Uterus (tissue), 4 donors: ENCODE measurements around the gene LILRB2. TPM values are rescaled to one million over a fixed set of nuclear protein-coding genes. Genes with fewer than 3 reads are reported as not detected.
"Not testable (repeated sequence)": the region's sequence is repeated elsewhere in the genome, so short reads cannot be mapped to it uniquely, and the experiment has no call there.

Source experiments
- DNase-seq, 2 donors: peaks; one replicate each; pipeline ENCODE4 v3.0.0-alpha.2; 2019 to 2020
- H3K27ac ChIP-seq, 2 donors: fragments of 200-600 bp; sonication (generic); 1 replicate in 1 of 2; 2 replicates in 1 of 2; pipeline ENCODE4 v1.5.1; 2016 to 2018
- H3K27me3 ChIP-seq, 2 donors: fragments of 200-600 bp; sonication (generic); one replicate each; pipeline ENCODE4 v1.5.1; 2018 to 2019; ENCODE audit warnings: control low read depth in 1 of 2
- H3K36me3 ChIP-seq, 2 donors: fragments of 200-600 bp; sonication (generic); one replicate each; pipeline ENCODE4 v1.5.1; 2019; ENCODE audit warnings: control low read depth in 1 of 2
- H3K4me1 ChIP-seq, 2 donors: fragments of 200-600 bp; sonication (generic); one replicate each; pipeline ENCODE4 v1.5.1; 2018 to 2019; ENCODE audit warnings: control low read depth in 1 of 2
- H3K4me3 ChIP-seq, 2 donors: fragments of 200-600 bp; sonication (generic); 1 replicate in 1 of 2; 2 replicates in 1 of 2; pipeline ENCODE4 v1.5.1; 2018 to 2019; ENCODE audit warnings: mild to moderate bottlenecking in 1 of 2
- H3K9me3 ChIP-seq, 2 donors: fragments of 200-600 bp; sonication (generic); one replicate each; pipeline ENCODE4 v1.5.1; 2019; ENCODE audit warnings: control low read depth in 1 of 2
- POLR2A ChIP-seq, 2 donors: fragments of 450-650 bp; IDR thresholded peaks; one replicate each; pipeline ENCODE4 v1.6.1; 2016; ENCODE audit warnings: antibody characterized with exemption in 2 of 2, mild to moderate bottlenecking in 1 of 2, moderate library complexity in 1 of 2
- intact Hi-C: fragments of 100-400 bp; cut with DNase I; formaldehyde crosslinking; loops from one replicate; pipeline ENCODE4 v1.15.1; 2023; ENCODE audit warnings: low total_unique reads
- total RNA-seq, 4 donors: library from RNA; depleted of rRNA in 3 of 4; stranded (reverse); fragments of >200 nt in 3 of 4; gene quantifications; one replicate each; pipeline versions ENCODE4 v1.1.0 to v1.2.4, GENCODE V29; 2014 to 2023
- TF ChIP-seq, protein P1 (sequence below), 4 experiments: fragments of 200-600 bp in 2 of 4; fragments of 450-650 bp in 2 of 4; sonication (generic) in 2 of 4; IDR thresholded peaks; one replicate each; pipeline ENCODE4 v1.5.1; 2016 to 2019; ENCODE audit warnings: antibody characterized with exemption in 4 of 4, mild to moderate bottlenecking in 2 of 4, moderate library complexity in 1 of 4
- donor health status: DM: yes; HTN: yes; CAD: no.

LILRB2 gene
- total RNA-seq, 4 donors from 2014 or later = 0.41 to 4.2 (median 1.7) TPM

DNA sequence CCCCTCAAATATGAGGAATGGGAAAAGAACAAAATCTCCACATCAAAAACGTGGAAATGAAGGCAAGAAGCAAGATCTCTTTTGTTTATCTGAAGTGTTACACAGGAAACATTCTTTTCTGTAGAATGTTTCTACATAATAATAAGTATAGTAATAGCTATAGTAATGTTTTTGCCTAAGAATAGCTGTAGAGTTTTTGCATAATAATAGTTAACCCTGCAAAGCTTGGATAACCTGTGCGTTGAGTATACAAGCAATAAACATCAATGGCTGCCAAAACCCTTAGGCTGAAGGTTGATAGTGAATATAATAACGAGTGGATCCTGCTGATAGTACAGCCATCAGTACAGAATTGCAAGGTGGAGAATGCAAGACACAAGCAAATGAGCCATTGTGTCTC, 43.2 kb upstream of the LILRB2 start:
- Histone ChIP-seq H3K27me3 (no peaks in the 10 kb centered on the region), H3K4me1 (no peaks in the 10 kb centered on the region), H3K27ac (no peak overlapping the region), H3K9me3 (no peaks in the 10 kb centered on the region), H3K36me3 (no peaks in the 10 kb centered on the region), H3K4me3 (no peak overlapping the region)
- intact Hi-C loops = no loop called here
- TF ChIP-seq POLR2A (IDR thresholded peaks at IDR 0.05) = no peak
- TF ChIP-seq, protein P1, sequence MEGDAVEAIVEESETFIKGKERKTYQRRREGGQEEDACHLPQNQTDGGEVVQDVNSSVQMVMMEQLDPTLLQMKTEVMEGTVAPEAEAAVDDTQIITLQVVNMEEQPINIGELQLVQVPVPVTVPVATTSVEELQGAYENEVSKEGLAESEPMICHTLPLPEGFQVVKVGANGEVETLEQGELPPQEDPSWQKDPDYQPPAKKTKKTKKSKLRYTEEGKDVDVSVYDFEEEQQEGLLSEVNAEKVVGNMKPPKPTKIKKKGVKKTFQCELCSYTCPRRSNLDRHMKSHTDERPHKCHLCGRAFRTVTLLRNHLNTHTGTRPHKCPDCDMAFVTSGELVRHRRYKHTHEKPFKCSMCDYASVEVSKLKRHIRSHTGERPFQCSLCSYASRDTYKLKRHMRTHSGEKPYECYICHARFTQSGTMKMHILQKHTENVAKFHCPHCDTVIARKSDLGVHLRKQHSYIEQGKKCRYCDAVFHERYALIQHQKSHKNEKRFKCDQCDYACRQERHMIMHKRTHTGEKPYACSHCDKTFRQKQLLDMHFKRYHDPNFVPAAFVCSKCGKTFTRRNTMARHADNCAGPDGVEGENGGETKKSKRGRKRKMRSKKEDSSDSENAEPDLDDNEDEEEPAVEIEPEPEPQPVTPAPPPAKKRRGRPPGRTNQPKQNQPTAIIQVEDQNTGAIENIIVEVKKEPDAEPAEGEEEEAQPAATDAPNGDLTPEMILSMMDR (IDR thresholded peaks at IDR 0.05) = no peak
- DNase-seq = no peak

DNA sequence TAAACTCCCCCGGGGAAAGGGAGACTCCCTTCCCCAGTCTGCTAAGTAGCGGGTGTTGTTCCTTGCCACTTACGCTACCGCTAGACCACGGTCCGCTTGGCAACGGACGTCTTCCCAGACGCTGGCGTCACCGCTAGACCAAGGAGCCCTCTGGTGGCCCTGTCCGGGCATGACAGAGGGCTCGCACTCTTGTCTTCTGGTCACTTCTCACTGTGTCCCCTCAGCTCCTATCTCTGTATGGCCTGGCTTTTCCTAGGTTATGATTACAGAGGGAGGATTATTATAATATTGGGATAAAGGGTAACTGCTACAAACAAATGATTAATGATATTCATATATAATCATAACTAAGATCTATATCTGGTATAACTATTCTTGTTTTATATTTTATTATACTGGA, 42.0 kb upstream of the LILRB2 start:
- intact Hi-C loops, H3K27me3 ChIP-seq, H3K36me3 ChIP-seq, H3K4me1 ChIP-seq, H3K9me3 ChIP-seq, H3K27ac ChIP-seq, H3K4me3 ChIP-seq, DNase-seq: not testable (repeated sequence)

DNA sequence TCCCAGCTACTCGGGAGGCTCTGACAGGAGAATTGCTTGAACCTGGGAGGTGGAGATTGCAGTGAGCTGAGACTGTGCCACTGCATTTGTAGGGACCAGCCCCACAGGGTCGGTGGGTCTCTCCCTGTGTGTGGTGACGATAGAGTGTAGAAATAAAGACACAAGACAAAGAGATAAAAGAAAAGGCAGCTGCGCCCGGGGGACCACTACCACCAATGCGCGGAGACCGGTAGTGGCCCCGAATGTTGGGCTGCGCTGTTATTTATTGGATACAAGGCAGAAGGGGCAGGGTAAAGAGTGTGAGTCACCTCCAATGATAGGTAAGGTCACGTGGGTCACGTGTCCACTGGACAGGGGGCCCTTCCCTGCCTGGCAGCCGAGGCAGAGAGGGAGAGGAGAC, 41.4 kb upstream of the LILRB2 start:
- H3K4me1 ChIP-seq, H3K36me3 ChIP-seq, H3K4me3 ChIP-seq, H3K27me3 ChIP-seq, H3K9me3 ChIP-seq, DNase-seq, intact Hi-C loops, H3K27ac ChIP-seq: not testable (repeated sequence)

DNA sequence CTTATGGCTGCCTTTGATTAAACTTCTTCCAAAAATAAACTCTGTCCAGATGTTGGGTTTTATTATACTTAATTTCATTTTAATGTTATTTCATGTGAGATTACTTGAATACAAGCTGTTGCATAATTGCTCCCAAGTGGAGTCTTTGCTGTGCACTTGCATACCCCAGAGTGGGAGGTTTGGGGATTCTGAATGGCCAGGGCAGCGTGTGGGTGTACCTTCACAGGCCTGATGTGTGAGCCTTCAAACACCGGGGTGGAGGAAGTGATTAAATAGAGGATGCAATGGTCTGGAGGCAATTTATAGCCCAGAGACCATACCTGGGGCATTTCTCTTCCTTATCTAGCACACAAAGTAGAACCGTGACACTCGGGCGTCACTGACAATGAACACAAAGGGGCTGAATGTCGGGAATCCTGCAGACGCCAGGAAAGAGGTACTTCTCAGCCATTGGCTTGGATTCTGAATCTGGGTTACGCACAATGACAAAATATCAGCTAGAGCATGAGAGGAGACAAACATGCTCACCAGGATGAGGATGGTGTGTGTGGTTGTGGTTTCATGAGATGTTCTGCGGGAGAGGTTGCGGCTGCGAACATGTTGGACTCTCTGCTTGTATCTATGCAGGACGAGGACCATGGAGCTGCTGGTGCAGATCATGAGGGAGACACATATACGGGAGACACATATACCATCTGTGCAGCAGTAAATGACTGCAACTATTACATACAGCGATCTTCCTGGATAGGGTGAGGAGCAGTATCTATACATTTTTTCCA, 39.2 kb upstream of the LILRB2 start:
- Histone ChIP-seq H3K36me3 (no peaks in the 10 kb centered on the region), H3K9me3 (no peaks in the 10 kb centered on the region), H3K27me3 (no peaks in the 10 kb centered on the region), H3K4me1 (no peaks in the 10 kb centered on the region), H3K4me3 (no peak overlapping the region), H3K27ac (no peak overlapping the region)
- intact Hi-C loops = no loop called here
- TF ChIP-seq, protein P1 (IDR thresholded peaks at IDR 0.05) = no peak
- no peak for TF ChIP-seq POLR2A (IDR thresholded peaks at IDR 0.05)
- DNase-seq = no peak

DNA sequence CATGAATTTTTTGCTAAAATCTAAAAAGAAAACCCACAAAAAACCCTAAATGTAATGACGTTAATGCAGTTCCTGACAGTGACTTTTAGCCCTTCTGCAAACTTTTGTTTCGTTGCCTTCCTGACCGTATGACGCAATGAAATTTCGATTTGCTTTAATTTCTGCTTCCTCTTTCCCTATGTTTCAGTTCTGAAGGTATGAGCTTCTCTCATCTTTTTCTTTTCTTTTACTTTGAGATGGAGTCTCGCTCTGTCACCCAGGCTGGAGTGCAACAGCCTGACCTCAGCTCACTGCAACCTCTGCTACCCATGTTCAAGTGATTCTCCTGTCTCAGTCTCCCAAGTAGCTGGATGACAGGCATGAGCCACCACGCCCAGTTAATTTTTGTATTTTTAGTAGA, 38.1 kb upstream of the LILRB2 start:
- Histone ChIP-seq H3K9me3 (no peaks in the 10 kb centered on the region), H3K36me3 (no peaks in the 10 kb centered on the region), H3K27ac (no peak overlapping the region), H3K4me3 (no peak overlapping the region), H3K4me1 (no peaks in the 10 kb centered on the region), H3K27me3 (no peaks in the 10 kb centered on the region)
- intact Hi-C loops = no loop called here
- TF ChIP-seq, protein P1 (IDR thresholded peaks at IDR 0.05) = no peak
- TF ChIP-seq POLR2A (IDR thresholded peaks at IDR 0.05) = no peak
- DNase-seq = no peak

DNA sequence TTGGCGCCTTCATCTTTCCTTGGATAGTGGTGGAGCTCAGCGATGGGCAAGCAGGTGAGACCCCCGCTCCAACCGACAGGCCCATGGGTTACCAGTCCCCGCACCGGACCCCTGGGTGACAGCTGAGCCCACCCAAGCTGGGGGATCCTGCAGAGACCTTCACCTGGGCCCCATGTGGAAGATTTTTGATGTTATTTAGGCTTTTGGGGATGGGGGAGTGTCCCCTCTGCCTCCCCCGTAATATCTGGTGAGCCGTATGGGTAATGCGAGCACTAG, 37.0 kb upstream of the LILRB2 start:
- intact Hi-C loops = no loop called here
- no peak overlapping the region for H3K27ac ChIP-seq
- no peaks in the 10 kb centered on the region for H3K9me3 ChIP-seq
- H3K36me3 ChIP-seq = no peaks in the 10 kb centered on the region
- TF ChIP-seq POLR2A (IDR thresholded peaks at IDR 0.05) = no peak
- TF ChIP-seq, protein P1 (IDR thresholded peaks at IDR 0.05) = no peak
- no peaks in the 10 kb centered on the region for H3K27me3 ChIP-seq
- DNase-seq = no peak
- H3K4me1 ChIP-seq = no peaks in the 10 kb centered on the region
- H3K4me3 ChIP-seq = no peak overlapping the region
